NK-92 (cell line): ENCODE measurements around the gene RPL5.

Experiments used
- DNase-seq: peaks from one replicate; lab custom pipeline; 2025; ENCODE audit not compliant: unreplicated experiment; lab: John Stamatoyannopoulos, UW

Gene RPL5

DNA sequence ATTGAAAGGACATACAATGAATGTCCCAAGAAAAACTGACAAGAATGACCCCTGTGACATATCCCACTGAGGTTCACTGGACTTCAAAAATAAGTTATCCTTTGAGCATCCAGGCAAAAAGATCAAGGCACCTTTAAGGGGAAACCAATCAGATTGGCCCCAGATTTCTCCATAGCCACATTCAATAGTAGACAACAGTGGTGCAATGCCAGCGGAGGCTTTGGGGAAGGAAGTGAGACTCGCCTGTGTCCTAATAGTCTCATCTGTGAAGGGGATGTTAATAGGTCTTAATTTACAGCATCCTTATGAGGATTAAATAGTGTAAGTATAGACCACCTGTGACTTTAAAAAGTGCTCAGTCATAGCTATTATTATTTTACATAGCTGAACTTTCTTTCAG lies 21.5 kb downstream of the RPL5 start:
- DNase-seq: no peak

DNA sequence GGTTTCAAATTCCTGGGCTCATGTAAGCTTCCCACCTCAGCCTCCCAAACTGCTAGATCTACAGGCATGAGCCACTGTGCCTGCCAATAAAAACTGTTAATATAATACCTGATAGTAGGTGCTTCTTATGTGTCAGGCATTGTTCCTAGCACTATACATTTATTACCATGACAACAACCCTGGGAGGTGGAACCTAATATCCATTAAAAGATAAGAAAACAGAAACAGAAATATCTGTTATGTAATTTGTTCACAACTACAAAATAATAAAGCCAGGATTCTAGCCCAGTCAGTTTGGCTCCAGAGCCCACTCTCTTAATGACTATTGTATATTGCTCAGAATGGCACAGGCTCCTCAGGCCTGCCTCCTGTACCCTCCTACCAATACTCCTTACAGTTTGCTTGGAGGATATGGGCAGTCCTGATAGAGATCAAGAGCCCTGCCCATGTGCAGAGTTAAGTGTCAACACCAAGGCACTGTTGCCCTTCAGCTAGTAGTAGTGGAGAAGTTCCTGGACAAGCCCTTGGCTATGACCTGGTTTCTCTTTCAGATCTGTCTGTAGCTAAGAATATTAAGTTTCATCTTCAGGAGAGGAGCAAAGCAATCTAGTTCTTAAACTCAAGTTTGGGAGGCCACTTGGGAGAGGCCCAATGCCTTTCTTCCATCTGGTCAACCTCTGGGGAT lies 22.4 kb downstream of the RPL5 start:
- no peak for DNase-seq

DNA sequence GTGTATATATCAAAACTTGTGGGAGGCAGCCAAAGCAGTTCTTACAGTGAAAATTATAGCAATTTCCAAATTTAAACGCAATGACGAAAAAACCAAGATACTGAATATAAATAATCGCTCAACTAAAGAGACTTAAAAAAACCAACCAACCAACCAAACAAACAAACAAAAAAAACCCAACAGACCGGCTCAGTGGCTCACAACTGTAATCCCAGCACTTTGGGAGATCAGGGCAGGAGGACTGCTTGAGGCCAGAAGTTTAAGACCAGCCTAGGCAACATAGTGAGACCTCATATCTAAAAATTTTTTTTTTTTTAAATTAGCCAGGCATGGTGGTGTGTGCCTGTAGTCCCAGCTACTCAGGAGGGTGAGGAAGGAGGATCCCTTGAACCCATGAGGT lies 23.4 kb downstream of the RPL5 start:
- no peak for DNase-seq

DNA sequence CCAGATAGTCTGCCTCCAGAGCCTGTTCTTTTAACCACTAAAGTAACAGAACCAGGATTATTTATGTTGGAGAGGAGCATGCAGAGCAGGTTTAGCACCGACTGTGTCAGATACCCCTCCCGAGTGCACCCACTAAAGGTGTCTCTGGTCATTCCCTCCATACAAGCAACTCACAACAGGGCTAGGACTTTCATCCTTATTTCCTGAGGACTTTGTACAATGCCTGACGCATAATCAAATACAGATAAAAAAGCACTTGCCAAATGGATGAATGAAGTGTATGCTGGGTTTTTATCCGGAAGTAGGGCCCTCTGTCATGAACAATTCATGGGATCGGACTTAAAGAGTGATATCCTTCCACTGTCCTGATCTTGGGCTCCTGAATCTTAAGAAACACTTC lies 26.0 kb downstream of the RPL5 start:
- DNase-seq: no peak

DNA sequence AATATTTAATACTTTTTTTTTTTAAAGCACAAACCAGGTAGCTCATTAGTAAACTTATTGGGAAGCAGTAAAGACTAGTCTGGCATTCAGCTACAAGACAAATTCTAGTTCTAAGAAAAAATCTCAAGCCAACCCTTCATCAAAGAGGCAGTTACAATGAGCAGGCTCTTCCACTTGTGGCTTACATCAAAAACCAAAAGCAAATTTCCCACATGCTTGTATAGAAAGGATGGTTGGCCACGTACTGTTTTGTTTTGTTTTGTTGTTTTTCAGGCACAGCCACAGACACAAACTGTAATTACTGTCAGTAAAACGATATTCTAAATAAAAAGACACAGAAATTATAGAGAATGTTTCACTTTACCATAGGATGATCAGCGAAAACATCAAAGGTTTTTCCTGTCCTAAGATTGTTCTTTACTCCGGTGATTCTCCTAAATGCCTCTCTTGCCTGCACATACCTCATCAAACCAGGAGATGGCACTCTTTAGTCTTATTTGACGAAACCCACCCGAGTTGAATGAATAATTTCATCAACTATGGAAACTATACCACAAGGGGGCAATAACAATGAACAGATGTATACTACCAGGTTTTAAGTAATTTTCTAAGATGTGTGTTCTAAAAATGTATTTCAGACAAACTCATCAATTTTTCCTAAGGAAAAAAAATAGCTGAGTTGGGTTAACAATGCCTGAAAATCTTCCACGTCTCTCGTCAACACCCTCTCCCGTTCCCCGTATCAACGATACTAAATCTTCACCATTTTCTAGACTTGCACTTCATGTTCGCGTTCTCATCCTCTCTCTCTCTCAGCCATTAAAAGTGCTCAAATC lies 26.9 kb downstream of the RPL5 start:
- no peak for DNase-seq

DNA sequence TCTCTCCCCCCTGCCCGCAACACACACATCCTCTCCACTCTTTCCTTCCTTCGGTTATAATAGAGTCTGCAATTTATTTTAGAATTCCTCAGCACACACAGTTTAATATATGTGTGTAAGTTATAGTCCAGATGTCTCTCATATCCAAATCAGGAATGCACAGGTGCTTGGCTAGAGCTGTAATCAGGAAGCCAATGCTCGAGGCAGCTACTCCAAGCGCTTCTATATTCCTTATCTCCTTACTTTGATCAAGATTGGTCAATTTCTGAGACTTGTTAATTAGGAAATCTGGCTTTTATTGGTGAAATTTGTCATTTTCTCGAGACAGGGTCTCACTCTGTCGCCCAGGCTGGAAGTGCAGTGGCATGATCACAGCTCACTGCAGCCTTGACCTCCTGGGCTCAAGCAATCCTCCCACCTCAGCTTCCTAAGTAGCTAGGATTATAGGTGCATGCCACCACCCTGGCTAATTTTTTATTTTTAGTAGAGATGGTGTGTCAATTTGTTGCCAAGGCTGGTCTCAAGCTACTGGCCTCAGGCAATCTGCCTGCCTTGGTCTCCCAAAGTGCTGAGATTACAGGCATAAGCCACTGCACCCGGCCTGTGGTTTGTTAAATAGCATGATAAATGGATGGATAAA lies 27.7 kb downstream of the RPL5 start:
- no peak for DNase-seq

DNA sequence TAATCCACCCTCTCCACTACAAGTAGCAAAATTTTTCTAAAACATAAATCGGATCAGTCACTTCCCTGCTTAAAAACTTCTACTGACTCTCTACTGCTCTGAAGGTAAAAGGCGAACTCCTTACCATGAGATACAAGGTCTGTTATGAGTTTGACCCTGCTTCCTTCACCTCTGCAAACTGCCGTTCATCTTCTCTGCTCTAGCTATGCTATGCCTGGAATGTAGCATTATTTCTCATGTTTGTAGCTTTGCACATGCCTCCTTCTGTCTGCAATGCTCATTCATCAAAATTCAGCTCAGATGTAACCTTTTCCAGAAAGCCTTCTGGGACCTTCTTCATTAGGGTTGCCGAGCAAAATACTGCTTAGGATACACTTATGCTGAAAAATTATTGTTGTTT lies 30.8 kb downstream of the RPL5 start:
- DNase-seq: no peak

DNA sequence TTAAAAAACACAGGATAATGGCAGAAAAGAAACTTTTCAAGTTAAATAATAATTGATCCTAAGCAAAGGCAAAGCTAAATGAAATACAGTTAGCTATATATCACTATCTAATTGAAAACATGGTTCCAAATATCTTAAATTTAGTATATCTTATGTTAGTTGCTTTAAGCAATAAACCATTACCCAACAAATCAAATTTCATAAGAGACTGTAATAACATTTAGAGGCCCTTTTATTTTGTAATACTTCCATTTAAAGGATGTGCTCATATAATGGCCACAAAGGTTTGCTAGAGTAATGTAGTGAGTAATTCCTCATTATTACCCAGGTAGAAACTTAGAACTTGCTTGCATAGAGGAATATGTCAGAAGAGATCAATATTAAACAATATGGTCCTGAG lies 32.3 kb downstream of the RPL5 start:
- no peak for DNase-seq

DNA sequence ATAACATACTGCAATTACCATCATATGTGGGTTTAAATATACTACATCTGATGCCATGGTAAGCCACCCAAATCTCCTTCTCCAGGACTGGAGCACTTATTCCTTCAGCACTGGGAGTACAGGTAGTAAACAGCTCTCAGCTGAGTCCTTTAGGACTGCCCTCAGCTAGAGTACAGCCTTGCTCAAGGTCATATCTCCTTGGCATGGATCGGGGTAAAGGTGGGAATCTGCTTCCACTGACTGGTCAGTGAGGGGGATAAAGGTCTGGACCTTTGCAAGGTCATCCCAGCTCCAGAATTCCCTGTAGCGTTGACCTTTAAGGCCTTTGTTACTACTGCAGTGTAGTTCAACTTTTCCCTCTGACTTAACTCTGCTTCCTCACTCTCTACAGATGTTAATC lies 38.8 kb downstream of the RPL5 start:
- DNase-seq: no peak

DNA sequence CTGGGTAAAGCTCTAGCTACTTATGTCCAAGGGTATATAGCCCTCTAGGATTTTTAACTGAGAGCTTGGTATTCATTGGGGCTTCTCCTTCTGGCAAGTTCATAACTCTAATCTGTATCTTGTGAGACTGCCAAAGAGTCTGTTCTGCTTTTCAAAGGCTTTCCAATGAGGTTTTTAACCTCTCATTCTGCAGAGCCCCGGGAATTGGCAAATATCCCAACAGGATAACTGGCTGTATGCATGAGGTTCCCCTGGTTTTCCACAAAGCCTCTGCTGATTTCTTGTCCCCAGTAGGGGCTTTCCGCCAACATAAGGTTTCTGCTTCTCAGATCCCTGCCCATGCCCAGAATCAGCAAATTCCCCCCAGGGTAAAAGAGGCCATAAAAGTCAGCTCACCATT lies 40.9 kb downstream of the RPL5 start:
- DNase-seq: no peak

DNA sequence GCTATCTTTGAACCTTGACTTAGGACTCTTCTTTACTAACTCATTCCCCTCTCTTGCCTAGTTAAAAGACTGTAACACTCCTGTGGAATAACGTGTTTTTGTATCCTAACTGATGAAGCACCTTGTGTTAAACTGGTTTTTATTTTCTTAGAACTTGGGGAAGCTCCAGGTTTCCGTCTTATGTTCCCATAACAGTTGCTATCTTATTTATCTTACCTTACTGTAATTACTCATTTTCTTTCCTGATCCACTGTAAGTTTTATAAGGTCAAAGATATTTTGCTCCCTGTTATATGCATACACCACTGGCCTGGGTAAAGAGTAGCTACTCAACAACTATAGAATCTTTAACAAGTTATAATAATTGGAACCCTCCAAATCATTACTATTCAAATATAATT lies 43.1 kb downstream of the RPL5 start:
- DNase-seq: no peak

DNA sequence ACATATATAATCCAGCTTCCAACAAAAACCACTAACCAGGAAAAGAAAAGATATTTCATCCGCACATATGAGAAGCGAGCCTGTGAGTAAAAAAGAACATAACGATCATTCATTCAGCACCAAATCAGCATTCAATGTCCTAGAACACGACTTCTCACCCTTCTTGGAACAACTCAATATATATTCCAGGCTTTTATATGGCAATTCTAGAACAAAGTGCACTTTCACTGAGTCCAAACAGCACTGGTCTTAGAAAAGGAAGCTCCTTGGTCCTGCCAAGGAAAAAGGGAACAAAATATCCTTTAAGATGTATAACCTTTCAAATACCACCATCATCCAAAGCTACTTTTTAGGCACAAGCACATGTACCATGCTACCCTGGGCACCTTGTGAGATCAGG lies 44.5 kb downstream of the RPL5 start:
- DNase-seq: no peak

DNA sequence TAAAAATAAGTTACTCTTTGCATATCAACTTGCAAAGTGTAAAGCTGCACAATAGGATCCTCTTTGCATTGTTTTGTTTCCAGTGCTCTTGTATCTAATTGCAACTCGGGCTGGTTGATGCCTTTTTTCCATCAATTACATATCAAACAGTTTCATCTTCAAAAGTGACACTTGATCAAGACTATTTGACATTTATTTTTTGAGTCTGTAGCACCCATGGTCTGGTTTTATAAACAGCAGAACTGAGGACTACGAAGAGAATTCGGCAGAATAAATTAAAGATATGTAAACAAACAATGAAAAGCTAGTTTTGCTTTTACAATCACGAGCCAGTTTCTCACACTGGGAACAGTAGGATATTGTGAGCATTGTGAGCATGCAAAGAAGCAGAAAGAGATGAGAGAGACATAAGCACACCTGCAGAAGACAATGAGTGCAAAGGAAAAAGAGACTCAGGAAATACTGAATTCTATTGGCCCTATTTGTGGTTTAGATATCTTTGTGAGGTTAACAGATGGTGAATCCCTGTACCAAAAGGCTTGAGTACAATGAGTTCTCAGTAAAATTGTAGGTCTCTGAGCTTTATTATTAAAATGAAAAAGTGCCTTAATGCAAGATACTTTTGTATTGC lies 45.4 kb downstream of the RPL5 start:
- no peak for DNase-seq

DNA sequence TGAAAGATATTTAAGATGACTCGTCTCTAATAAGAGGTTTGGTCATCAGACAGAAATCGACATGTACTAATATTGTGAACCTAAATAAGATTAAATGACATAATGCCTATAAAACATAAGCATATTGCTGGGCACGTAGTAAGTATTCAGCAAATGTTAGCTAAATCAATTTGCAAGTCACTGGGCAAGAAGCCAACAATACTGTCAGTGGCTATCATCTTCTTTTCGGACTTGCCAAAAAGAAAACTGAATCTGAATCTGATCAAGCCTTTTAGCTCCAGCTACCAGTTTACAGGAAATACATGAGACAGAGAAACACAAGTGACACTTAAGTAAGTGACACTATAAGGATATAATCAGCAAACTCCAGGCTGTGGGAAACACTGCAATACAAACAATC lies 46.0 kb downstream of the RPL5 start:
- no peak for DNase-seq

DNA sequence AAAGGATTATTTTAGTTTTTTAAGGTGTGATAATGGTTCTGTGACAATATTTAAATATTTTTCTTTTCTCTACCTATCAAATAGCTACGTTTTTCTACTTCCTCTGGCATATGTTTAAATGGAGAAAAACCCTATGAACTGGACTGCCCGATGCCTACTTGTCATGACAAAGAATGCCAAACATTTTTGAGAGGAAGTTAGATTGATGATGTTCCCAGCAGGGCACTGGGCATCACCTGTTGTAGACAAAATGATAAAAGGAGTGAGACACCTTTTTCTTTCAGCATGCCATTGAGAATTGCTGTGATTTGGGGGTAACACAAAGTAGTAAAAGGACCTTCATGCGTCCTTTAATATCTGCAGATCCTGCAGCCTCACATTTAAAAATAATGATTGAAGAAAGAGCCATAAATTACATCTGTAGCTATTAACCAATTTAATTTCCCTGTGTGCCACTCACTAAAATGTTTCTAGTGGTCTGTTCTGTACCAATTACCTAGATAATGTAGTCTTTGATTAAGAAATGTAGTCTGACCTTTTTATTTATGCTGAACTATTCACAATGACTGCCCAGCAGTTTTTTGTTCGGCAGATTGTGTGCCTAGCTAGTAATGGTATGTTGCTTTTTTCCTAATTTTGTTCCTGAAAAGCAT lies 47.6 kb downstream of the RPL5 start:
- no peak for DNase-seq

DNA sequence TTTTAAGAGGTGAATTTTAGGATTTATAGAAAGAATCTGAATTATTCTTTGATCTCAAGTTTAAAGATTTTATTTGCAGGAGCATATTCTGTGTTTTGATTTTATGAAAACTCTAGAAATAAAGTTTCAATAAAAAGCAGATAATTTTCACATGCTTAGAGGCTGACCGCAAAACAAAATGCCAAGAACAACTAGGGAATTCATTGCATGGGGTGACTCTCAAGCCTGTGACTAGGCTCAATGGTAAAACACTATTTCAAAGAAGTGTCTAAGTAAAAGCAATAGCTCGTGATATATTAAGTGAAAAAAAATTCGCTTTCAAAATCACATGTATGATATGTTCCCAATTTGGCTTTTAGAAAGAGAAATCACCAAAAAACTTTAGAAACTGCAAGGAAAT lies 49.6 kb downstream of the RPL5 start:
- no peak for DNase-seq

DNA sequence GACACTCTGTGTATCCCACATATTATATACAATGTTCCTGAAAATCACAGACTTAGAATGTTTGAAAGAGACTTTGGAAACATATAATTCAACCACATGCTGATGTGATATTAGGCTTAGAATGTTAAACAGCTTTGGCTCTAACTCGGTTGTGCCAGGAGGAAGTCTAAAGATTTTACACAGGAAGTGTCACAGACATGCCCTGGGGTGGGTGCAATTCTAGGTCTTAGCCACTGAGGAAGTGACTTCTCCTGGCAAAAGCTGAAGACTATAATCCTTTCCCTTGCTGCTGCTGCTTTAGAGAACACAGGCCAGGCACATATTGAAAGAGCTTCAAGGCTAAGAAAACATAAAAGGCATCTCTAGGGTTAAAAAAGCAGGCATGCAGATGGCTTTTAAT lies 51.0 kb downstream of the RPL5 start:
- no peak for DNase-seq

DNA sequence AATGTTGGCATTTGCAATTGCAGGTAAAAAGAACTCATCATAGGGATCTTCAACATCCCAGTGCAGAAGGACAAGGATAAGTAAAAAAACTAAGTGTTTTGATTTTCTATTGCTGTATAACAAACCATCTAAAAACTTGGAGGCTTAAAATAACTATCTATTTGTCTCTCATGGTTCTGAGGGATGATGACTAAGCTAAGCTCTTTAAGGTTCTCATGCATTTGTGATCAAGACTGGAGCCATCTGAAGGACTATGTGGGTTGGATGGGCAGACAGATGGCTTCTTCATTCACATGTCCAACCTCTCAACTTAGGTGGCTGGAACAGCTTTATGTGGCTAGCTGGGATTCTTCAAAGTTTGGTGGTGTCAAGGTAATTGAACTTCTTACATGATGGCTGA lies 51.5 kb downstream of the RPL5 start:
- DNase-seq: no peak

DNA sequence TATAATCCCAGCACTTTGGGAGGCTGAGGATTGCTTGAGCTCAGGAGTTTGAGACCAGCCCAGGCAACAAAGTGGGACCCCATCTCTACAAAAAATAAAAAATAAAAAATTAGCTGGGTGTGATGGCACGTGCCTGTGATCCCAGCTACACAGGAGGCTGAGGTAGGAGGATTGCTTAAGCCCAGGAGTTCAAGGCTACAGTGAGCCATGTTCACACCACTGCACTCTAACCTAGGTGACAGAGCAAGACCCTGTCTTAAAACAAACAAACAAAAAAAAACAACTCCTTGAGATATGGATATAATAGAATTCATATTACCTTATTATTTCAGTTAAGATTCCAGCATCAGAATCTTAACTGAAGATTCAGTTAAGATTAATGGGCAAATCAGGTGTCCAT lies 52.4 kb downstream of the RPL5 start:
- DNase-seq: no peak

DNA sequence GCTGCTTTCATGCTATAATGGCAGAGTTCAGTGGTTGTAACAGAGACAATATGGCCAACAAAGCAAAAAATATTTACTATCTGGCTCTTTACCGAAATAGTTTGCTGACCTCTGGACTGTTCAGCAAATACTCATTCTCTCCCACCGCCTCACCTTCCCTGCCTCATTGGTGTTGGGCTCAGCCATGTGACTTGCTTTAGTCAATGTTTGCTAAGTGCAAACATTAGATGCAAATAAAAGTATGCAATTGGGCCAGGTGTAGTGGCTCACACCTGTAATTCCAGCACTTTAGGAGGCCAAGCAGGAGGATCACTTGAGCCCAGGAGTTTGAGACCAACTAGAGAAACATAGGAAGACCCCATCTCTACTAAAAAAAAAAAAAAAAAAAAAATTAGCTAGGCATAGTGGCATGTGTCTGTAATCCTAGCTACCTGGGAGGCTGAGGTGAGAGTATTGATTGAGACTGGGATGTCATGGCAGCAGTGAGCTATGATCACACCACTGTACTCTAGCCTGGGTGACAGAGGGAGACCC lies 55.1 kb downstream of the RPL5 start:
- DNase-seq: no peak

DNA sequence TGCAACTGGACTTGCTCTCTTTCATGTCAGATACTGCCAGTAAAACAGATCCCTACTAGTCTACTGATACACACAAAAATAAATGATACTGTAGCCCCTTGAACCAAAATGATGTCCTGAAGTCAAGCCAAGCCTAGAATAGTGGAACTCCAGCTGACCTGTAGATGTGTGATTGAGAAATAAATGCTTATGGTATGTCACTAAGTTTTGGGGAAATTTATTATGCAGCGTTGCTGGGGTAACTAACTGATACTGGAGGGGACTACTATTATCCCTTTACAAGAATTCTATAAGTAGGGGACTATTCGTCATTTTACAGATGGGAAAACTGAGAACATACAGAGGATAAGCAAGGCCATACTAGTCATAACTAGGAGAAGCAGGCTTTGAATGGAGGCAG lies 55.6 kb downstream of the RPL5 start:
- DNase-seq: no peak
